A673 (cell line): ENCODE measurements around the gene TLE1.

Source experiments
- CTCF ChIP-seq: fragments of 300-800, 200-600 bp; sonication (generic); conservative IDR thresholded peaks from 2 replicates; pipeline ENCODE4 v1.5.1; 2017; ENCODE audit warnings: low read depth, mild to moderate bottlenecking, antibody characterized with exemption, low read length, moderate library complexity, mixed read lengths
- EZH2 ChIP-seq: fragments of 200-600 bp; sonication (generic); IDR thresholded peaks from 2 replicates; pipeline ENCODE4 v1.6.1; 2017; ENCODE audit warnings: borderline replicate concordance, low read depth, mild to moderate bottlenecking, mixed read lengths, antibody characterized with exemption, low read length; ENCODE audit not compliant: poor library complexity, severe bottlenecking

- TF ChIP-seq EZH2 = no peak
- no peak for TF ChIP-seq CTCF
These were observed 54.3 kb downstream of the TLE1 start for GRCh38 chr9:81634915-81635516.
